ENCODE results near the gene CWC27.

The CWC27 gene

DNA sequence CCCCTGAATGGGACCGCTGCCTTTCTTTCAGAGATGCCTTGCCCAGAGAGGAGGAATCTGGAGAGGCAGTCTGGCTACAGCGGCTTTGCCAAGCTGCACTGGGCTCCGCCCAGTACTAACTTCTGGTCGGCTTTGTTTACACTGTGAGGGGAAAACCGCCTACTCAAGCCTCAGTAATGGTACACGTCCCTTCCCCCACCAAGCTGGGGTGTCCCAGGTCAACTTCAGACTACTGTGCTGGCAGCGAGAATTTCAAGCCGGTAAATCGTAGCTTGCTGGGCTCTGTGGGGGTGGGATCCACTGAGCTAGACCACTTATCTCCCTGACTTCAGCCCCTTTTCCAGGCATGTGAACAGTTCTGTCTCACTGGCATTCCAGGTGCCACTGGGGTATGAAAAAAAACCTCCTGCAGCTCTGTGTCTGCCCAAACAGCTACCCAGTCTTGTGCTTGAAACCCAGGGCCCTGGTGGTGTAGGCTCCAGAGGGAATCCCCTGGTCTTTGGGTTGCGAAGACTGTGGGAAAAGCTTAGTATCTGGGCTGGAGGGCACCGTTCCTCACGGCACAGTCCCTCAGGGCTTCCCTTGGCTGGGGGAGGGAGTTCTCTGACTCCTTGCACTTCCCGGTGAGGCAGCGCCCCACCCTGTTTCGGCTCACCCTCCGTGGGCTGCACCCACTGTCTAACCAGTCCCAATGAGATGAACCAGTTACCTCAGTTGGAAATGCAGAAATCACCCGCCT, 171.2 kb downstream of the CWC27 start:
- no peaks in the 10 kb centered on the region for H3K36me3 ChIP-seq (ENCODE audit: control insufficient read depth, insufficient read depth, low read length)
- H3K4me3 ChIP-seq (ENCODE audit: low read length), result no peak overlapping the region
- no peaks in the 10 kb centered on the region for H3K9me3 ChIP-seq (ENCODE audit: control insufficient read depth, low read length)
- H3K27me3 ChIP-seq (ENCODE audit: control insufficient read depth, insufficient read depth, low read length), result no peaks in the 10 kb centered on the region
- peaks cover 12% of the 10 kb centered on the region for H3K4me1 ChIP-seq (ENCODE audit: control insufficient read depth, insufficient read depth, low read length)
- H3K9ac ChIP-seq (ENCODE audit: low read length), result peak overlapping the region; percentile 53

DNA sequence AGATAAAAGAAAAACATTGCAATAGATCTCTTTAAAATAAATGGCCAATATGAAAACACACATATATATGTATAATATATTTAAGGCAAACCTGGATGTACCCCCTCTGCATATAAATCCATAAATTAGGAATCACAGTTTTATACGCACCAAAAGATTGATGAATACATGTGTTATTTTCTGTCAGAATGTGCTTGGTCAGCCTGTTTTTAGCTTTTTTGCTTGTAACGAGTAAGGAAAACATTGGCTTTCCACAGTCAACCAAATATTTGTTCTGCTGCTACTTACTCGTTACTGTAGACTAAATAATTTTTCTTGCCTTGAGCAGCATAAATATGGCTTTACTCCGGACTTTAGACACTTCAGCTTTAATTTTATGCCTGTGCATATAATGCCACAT, 173.7 kb downstream of the CWC27 start:
- Histone ChIP-seq H3K4me3 (ENCODE audit: low read length) (no peak overlapping the region), H3K27me3 (ENCODE audit: control insufficient read depth, insufficient read depth, low read length) (no peaks in the 10 kb centered on the region), H3K4me1 (ENCODE audit: control insufficient read depth, insufficient read depth, low read length) (peaks cover 12% of the 10 kb centered on the region), H3K9ac (ENCODE audit: low read length) (no peak overlapping the region), H3K36me3 (ENCODE audit: control insufficient read depth, insufficient read depth, low read length) (no peaks in the 10 kb centered on the region), H3K9me3 (ENCODE audit: control insufficient read depth, low read length) (no peaks in the 10 kb centered on the region)

DNA sequence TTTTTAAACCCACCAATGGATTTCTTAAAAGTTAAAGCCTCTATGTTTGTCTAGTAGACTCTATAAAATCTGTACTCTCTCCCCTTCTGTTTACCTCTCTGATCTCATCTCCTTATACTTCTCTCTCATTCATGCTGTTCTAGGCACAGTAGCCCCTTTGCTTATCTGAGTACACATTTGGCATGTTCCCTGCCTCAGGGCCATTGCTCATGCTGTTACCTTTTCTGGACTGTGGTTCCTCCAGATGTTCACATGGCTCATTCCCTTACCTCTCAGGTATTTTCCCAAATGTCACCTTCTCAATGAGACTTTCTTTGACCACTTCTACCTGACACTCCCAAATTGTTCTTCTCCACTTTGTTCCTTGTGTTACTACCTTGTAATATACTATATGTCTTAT, 176.1 kb downstream of the CWC27 start:
- Histone ChIP-seq H3K36me3 (ENCODE audit: control insufficient read depth, insufficient read depth, low read length) (no peaks in the 10 kb centered on the region), H3K9me3 (ENCODE audit: control insufficient read depth, low read length) (no peaks in the 10 kb centered on the region), H3K4me1 (ENCODE audit: control insufficient read depth, insufficient read depth, low read length) (peaks cover 4% of the 10 kb centered on the region), H3K4me3 (ENCODE audit: low read length) (no peak overlapping the region), H3K9ac (ENCODE audit: low read length) (no peak overlapping the region), H3K27me3 (ENCODE audit: control insufficient read depth, insufficient read depth, low read length) (no peaks in the 10 kb centered on the region)

GRCh38 chr5:64947031-64947430, 178.3 kb downstream of the CWC27 start:
- Histone ChIP-seq H3K9me3 (ENCODE audit: control insufficient read depth, low read length) (no peaks in the 10 kb centered on the region), H3K9ac (ENCODE audit: low read length) (no peak overlapping the region), H3K27me3 (ENCODE audit: control insufficient read depth, insufficient read depth, low read length) (no peaks in the 10 kb centered on the region), H3K4me1 (ENCODE audit: control insufficient read depth, insufficient read depth, low read length) (no peaks in the 10 kb centered on the region), H3K4me3 (ENCODE audit: low read length) (no peak overlapping the region), H3K36me3 (ENCODE audit: control insufficient read depth, insufficient read depth, low read length) (no peaks in the 10 kb centered on the region)

- Histone ChIP-seq H3K4me1 (ENCODE audit: control insufficient read depth, insufficient read depth, low read length) (no peaks in the 10 kb centered on the region), H3K36me3 (ENCODE audit: control insufficient read depth, insufficient read depth, low read length) (no peaks in the 10 kb centered on the region), H3K9ac (ENCODE audit: low read length) (no peak overlapping the region), H3K9me3 (ENCODE audit: control insufficient read depth, low read length) (no peaks in the 10 kb centered on the region), H3K4me3 (ENCODE audit: low read length) (no peak overlapping the region), H3K27me3 (ENCODE audit: control insufficient read depth, insufficient read depth, low read length) (no peaks in the 10 kb centered on the region)
Measured at GRCh38 chr5:64947801-64948200, 179.1 kb downstream of the CWC27 start.

- Histone ChIP-seq H3K36me3 (ENCODE audit: control insufficient read depth, insufficient read depth, low read length) (no peaks in the 10 kb centered on the region), H3K9me3 (ENCODE audit: control insufficient read depth, low read length) (no peaks in the 10 kb centered on the region), H3K4me1 (ENCODE audit: control insufficient read depth, insufficient read depth, low read length) (no peaks in the 10 kb centered on the region), H3K9ac (ENCODE audit: low read length) (no peak overlapping the region), H3K27me3 (ENCODE audit: control insufficient read depth, insufficient read depth, low read length) (no peaks in the 10 kb centered on the region), H3K4me3 (ENCODE audit: low read length) (no peak overlapping the region)
Measured at GRCh38 chr5:64949331-64949730, 180.6 kb downstream of the CWC27 start.

GRCh38 chr5:64952951-64953673, 184.4 kb downstream of the CWC27 start:
- no peaks in the 10 kb centered on the region for H3K9me3 ChIP-seq (ENCODE audit: control insufficient read depth, low read length)
- no peaks in the 10 kb centered on the region for H3K36me3 ChIP-seq (ENCODE audit: control insufficient read depth, insufficient read depth, low read length)
- no peaks in the 10 kb centered on the region for H3K27me3 ChIP-seq (ENCODE audit: control insufficient read depth, insufficient read depth, low read length)
- no peak overlapping the region for H3K9ac ChIP-seq (ENCODE audit: low read length)
- H3K4me1 ChIP-seq (ENCODE audit: control insufficient read depth, insufficient read depth, low read length), result no peaks in the 10 kb centered on the region
- no peak overlapping the region for H3K4me3 ChIP-seq (ENCODE audit: low read length)

GRCh38 chr5:64954518-64954917, 185.8 kb downstream of the CWC27 start:
- Histone ChIP-seq H3K9me3 (ENCODE audit: control insufficient read depth, low read length) (no peaks in the 10 kb centered on the region), H3K4me3 (ENCODE audit: low read length) (no peak overlapping the region), H3K4me1 (ENCODE audit: control insufficient read depth, insufficient read depth, low read length) (no peaks in the 10 kb centered on the region), H3K36me3 (ENCODE audit: control insufficient read depth, insufficient read depth, low read length) (no peaks in the 10 kb centered on the region), H3K27me3 (ENCODE audit: control insufficient read depth, insufficient read depth, low read length) (no peaks in the 10 kb centered on the region), H3K9ac (ENCODE audit: low read length) (no peak overlapping the region)

DNA sequence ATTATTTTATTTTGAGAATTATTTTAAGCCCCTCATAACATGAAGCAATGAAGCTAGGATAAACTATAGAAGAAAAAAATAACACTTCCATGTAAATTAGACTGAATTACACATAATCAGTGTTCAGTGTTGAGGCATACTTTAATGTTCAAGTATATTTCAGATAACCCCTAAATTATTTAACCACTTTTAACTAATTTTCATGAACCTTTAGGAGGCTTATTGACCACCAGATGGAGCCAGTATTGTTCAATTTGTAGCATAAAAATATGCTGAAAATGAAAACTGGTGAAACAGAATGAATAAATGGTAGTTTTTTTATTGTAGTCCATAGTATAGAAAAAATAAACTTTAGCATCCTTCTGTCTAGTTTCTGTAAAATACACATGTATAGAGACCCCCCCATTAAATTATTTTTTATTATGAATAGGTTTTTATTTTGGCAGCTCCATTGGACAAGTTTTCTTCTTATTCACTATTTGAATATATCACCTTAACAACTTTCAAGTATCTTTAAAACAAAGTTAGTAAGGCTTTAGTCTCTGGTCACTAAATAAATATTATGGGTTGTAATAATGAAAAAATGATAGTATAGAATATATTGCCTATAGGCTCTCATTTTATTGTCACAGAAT, 190.1 kb downstream of the CWC27 start:
- Histone ChIP-seq H3K36me3 (ENCODE audit: control insufficient read depth, insufficient read depth, low read length) (no peaks in the 10 kb centered on the region), H3K27me3 (ENCODE audit: control insufficient read depth, insufficient read depth, low read length) (no peaks in the 10 kb centered on the region), H3K9ac (ENCODE audit: low read length) (no peak overlapping the region), H3K4me3 (ENCODE audit: low read length) (no peak overlapping the region), H3K9me3 (ENCODE audit: control insufficient read depth, low read length) (no peaks in the 10 kb centered on the region), H3K4me1 (ENCODE audit: control insufficient read depth, insufficient read depth, low read length) (no peaks in the 10 kb centered on the region)

GRCh38 chr5:64963278-64963677, 194.5 kb downstream of the CWC27 start:
- Histone ChIP-seq H3K27me3 (ENCODE audit: control insufficient read depth, insufficient read depth, low read length) (no peaks in the 10 kb centered on the region), H3K4me3 (ENCODE audit: low read length) (no peak overlapping the region), H3K9ac (ENCODE audit: low read length) (no peak overlapping the region), H3K4me1 (ENCODE audit: control insufficient read depth, insufficient read depth, low read length) (no peaks in the 10 kb centered on the region), H3K36me3 (ENCODE audit: control insufficient read depth, insufficient read depth, low read length) (no peaks in the 10 kb centered on the region), H3K9me3 (ENCODE audit: control insufficient read depth, low read length) (no peaks in the 10 kb centered on the region)

DNA sequence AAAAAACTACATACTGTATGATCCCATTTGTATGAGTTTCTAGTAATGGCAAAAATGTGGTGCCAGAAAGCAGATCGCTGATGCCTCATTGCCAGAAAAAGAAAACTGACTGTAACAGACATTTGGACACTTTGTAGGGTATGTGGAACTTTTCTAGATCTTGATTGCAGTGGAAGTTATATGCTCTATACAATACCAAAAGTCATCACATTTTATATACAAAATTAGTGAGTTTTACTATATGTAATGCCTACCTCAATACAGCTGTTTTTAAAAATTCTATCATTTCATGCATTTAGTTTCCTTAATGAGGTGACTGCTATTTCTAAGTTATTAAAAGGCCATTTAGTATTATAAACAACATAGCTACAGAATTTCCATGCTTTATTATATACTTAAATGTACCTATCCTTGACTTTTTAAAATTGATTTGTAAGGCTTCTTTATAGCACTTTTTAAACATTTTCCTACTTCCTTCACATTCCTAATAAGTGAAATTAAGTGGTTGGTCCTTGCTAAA, 199.9 kb downstream of the CWC27 start:
- Histone ChIP-seq H3K36me3 (ENCODE audit: control insufficient read depth, insufficient read depth, low read length) (no peaks in the 10 kb centered on the region), H3K4me1 (ENCODE audit: control insufficient read depth, insufficient read depth, low read length) (no peaks in the 10 kb centered on the region), H3K9me3 (ENCODE audit: control insufficient read depth, low read length) (no peaks in the 10 kb centered on the region), H3K4me3 (ENCODE audit: low read length) (no peak overlapping the region), H3K9ac (ENCODE audit: low read length) (no peak overlapping the region), H3K27me3 (ENCODE audit: control insufficient read depth, insufficient read depth, low read length) (no peaks in the 10 kb centered on the region)

- H3K36me3 ChIP-seq (ENCODE audit: control insufficient read depth, insufficient read depth, low read length), result no peaks in the 10 kb centered on the region
- no peaks in the 10 kb centered on the region for H3K9me3 ChIP-seq (ENCODE audit: control insufficient read depth, low read length)
- no peaks in the 10 kb centered on the region for H3K27me3 ChIP-seq (ENCODE audit: control insufficient read depth, insufficient read depth, low read length)
- no peaks in the 10 kb centered on the region for H3K4me1 ChIP-seq (ENCODE audit: control insufficient read depth, insufficient read depth, low read length)
- no peak overlapping the region for H3K9ac ChIP-seq (ENCODE audit: low read length)
- no peak overlapping the region for H3K4me3 ChIP-seq (ENCODE audit: low read length)
Measured at GRCh38 chr5:64969578-64969977, 200.8 kb downstream of the CWC27 start.
